Measurements from ENCODE around the gene TARS3.
"Not testable (repeated sequence)": the region's sequence is repeated elsewhere in the genome, so short reads cannot be mapped to it uniquely, and the experiment has no call there.

Gene TARS3

DNA sequence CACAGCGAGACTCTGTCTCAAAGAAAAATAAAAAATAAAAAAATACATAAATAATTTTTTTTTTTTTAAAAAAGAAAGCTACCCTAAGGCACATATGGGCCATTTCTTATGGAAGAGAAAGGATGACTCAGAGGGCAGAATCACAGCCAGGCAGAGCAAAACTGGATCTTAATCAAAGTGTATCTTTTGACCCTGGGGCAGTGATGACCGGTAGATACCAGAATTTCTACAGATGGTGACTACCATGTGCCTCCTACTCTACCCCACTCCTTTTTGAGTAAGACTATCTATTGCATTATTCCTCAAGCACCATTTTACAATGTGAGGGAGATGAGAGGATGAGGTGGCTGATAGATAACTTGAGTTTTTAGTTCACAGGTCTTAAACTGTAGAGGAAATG lies 26.0 kb downstream of the TARS3 start:
- DNase-seq (ENCODE audit: low spot score) = no peak

DNA sequence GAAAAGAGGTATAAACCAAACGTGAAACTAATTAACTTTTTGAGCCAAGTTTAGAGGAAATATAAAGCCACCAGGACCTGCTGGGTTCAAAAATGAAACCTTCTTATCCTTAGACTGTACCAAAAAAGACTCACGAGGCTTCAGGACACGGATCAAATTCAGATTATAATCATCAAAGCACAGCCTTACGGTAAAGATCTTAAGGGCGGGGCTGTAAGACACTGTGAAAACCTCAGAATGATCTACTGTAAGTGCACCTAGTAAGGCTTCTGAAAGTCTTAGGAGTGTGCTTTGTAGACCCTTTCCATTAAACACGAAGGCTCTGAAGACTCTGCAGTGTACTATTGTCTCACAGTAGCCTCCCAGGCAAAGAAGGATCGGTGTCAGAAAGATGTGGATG lies 26.8 kb downstream of the TARS3 start:
- DNase-seq (ENCODE audit: low spot score) = no peak

DNA sequence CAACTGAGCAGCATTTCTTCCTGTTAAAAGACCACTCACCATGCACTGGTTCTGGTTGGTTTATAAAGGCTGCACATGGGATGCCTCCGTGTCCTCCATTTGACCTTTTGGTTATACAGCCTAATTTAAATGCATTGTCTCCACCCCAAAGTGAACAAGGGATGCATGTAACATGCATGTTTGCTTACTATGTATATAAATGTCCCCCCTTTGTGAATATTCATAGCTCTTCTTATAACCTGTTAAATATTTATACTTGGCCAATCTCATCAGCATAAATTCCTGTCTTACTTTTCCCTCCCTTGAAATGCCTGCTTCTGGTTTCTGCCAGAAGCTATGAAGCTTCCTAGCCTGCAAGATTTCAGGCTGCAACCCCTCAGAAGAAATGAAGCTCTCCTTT lies 27.4 kb downstream of the TARS3 start:
- no peak for DNase-seq (ENCODE audit: low spot score)

DNA sequence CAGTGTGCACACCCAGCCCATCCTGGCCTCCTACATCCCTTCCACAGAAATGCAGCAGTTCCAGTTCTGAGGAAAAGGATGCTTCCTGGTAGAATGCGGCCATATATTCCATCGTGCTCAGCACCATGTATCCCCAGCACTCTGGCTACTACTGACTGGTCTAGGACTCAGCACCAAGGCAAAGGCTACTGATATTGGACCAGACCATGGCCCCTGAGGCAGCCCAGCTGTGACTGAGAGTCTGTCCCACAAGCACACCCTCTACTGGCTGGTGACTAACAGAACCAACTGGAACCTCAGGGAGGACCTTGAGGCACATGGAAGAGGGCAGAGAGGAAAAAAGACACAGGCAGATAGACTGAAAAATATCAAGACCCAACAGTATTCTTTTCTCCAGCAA lies 30.0 kb downstream of the TARS3 start:
- peak; percentile 7 for DNase-seq (ENCODE audit: low spot score)

DNA sequence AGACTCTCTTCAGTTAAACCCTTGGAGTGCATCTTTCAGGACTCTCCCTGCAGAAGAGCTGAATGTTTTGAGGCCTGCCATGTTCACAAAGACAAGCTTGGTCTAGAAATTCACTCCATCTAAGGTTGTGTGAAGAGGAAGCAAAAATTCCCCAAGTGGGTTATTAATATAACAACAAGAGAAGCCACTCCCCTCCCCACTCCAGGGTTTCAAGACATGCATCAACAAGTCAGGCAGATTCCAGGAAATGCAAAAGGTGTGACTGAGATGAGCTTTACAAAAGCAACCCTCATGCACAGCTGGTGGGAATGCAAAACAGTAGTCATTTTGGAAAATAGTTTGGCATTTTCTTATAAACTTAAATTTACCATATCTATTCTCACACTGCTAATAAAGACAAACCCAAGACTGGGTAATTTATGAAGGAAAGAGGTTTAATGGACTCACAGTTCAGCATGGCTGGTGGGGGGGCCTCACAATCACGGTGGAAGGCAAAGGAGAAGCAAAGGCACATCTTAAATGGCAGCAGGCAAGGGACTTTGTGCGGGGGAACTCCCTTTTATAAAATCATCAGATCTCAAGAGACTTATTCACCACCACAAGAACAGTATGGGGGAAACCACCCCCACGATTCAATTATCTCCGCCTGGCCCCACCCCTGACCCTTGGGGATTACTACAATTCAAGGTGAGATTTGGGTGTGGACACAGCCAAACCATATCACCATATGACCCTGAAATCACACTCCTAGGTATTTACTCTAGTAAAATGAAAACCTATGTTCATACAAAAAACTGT lies 31.3 kb downstream of the TARS3 start:
- no peak for DNase-seq (ENCODE audit: low spot score)

DNA sequence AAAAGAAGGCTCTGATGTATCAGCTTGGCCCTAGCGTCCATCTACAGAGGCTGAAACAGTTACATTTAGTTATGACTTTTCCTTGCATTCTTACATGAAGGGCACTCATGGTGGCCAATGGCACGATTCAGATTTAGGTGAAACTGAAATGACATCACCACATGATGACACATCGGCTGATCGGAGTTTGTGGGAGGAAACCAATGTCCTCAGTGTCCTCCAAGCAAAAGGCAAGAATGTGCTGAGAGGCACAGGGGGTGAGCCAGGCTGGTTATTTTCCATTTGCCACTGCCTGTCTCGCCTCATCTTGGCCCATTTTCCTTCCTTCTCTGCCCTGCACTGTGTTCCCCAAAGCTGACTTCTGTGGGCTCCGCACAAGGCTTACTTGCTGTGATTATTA lies 34.4 kb downstream of the TARS3 start:
- no peak for DNase-seq (ENCODE audit: low spot score)

DNA sequence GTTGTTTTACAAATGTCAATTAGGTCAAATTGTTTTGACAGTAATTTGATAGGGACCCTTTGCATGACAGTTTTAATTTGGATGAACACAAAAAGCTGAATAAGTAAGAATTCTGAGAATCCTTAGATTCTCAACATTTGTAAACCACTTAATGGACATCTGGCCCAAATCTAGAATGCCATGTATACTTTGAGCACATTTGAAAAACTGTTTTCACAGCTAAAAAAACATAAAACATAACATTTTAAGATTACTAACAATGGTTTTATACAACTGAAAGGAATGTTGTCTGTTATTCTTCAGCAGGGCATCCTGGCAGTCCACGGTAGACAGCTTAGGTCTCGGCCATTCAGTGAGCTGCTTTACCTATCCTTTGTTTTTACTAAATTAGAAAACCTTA lies 37.6 kb downstream of the TARS3 start:
- DNase-seq (ENCODE audit: low spot score) = no peak

DNA sequence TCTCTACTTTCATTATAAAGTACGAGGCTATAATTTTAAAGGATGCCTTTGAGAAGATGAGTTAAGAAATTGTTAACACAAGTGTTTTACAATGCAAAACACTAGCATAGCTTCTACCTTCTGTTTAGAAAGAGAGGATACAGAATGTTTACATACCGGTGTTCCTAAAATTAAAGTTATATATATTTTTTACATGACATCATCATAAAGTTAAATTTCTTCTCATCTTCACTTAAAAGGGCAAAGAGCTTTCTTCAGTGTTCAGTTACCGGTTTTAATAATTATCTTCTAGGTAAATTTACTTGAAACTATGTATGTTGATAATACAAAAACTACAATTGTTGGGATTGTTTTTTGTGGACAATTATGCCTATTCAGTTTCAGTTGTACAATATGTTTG lies 39.4 kb downstream of the TARS3 start:
- no peak for DNase-seq (ENCODE audit: low spot score)

DNA sequence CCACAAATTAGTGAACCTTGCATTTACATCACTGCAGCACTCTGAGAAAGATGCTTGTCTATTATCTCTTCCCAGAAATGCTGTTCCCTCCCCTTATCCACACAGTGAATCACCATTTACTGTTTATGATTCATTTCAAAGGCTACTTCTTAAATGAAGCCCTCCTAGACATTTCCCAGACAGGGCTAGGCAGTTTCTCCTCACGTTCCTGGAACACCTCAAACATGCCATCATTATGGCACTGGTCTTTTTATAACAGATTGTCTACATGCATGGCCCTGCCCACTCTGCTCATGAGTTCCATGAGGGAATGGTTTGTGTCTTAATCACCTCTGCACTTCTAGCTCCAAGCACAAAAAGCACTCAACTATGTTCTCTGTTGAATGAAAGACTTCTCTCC lies 39.9 kb downstream of the TARS3 start:
- DNase-seq (ENCODE audit: low spot score) = no peak

DNA sequence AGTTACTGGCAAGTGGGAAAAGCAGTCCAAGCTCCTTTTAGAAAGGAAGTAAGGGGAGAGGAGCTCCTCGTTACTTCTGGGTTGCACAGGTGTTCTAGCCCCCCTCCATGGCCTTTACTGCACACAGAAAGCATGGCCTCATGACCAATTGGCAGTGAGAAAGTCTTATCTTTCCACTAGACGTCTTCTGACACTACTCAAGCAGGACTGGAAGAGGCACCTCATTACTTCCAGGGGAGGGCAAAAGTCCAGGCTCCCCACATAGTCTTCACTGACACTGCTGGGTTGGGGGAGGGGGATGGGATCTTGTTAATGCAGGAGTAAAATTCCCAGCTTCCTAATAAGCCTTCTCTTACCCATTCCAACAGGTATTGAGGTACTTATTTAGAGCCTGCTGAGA lies 44.5 kb downstream of the TARS3 start:
- no peak for DNase-seq (ENCODE audit: low spot score)

DNA sequence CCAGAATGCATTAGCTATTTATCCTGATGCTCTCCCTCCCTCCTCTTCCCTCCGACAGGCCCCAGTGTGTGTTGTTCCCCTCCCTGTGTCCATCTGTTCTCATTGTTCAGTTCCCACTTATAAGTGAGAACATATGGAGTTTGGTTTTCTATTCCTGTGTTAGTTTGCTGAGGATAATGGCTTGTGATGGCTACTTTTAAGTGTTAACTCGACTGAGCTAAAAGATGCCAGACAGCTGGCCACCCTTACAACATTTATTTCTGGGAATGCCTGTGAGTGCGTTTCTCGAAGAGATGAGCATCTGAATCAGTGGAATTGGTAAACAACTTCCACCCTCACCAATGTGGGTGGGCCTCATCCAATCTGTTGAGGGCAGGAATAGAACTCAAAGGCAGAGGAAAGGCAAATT lies 47.3 kb downstream of the TARS3 start:
- no peak for DNase-seq (ENCODE audit: low spot score)

DNA sequence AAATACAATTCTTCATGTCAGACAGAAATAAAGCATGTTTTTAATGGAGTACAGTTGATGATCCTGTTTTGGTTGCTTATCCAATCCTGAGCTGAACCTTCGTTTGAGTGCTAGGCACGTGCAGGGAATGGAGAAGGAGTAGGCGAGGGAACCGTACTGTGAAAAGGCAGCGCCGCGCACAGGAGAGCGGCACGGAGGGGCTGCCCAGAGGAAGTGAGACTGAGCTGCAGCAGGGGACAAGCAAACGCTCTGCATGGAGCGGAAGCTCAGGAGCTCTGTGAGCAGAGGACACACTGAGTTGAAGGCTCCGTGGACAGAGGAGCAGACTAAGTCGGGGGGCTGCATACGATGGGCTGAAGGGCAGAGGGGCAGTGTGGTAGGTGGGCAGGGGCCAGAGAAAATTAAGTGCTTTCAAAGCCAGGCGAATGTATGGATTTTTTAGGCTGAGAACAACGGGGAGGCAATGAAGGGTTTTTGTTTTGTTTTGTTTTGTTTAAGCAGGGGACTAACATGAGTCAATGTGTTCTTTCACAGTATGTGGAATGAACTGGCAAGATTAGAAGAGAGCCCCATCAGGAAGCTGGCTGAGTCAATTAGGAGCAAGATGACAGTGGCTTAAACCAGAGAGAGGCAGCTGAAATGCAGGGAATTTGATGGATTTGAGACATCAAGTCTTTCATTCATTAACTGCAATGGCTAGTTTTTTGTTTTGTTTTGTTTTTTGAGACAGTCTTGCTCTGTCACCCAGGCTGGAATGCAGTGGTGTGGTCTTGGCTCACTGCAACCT lies 48.3 kb downstream of the TARS3 start:
- no peak for DNase-seq (ENCODE audit: low spot score)

DNA sequence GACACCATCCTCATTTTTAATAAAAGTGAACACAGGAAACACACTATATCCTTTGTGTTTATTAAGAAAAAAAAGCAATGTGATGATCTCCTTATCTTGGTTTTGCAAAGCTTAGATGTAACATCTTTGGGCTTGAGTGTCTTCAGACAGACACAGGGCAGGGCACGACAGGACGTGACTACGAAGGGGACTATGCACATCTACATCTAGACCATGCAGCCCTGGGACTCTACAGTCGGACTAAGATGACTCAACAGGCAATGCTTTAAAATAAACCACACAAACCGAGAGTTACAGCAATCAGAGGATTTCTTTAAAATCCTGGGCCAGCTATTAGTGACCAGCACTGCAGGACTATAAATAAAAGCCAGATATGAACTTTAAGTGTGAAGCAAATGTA lies 49.3 kb downstream of the TARS3 start:
- DNase-seq (ENCODE audit: low spot score) = no peak

DNA sequence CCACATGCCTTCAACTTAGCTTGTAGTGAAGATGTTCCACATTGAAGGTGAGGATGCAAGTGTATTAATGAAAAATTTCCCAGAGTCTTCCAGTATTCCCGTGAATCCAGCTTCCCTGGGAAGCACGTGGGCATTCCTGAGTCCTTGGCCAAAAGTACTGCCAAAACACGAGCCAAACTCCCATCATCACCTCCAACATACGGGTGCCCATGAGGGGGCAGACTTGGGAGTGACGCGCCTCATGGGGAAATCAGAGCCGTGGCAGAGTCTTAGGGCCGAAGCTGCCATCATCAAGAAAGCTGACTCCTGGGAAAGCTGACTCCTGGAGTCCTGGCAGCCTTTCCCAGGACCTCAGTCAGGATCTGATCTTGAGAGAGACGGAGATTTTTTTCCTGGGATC lies 52.0 kb downstream of the TARS3 start:
- DNase-seq (ENCODE audit: low spot score) = no peak

DNA sequence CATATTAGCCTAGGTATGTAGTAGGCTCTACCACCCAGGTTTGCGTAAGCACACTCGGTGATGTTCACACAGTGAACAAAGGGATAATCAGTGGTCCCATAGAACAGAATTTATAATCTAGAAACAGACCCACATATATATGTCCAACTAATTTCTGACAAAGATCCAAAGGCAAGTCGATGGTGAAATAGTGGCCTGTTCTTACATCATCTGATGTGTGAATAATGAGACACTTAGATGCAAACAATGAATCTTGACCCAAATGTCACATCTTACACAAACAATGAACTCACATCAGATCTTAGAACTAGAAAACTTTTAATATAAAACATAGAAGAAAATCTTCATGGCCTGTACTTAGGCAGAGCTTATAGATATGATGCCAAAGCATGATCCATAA lies 54.5 kb downstream of the TARS3 start:
- no peak for DNase-seq (ENCODE audit: low spot score)

DNA sequence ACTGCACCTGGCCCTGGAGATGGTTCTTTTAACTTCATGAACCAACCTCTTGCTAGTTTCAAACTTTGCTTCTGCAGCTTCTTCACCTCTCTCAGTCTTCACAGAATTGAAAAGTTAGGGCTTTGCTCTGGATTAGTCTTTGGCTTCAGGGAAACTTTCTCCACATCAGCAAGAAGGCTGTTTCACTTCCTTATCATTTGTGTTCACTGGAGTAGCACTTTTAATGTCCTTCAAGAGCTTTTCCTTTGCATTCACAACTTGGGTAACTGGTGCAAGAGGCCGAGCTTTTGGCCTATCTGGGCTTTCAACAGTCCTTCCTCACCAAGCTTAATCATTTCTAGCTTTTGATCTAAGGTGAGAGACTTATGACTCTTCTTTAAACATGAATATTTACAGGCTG lies 56.4 kb downstream of the TARS3 start:
- no peak for DNase-seq (ENCODE audit: low spot score)

DNA sequence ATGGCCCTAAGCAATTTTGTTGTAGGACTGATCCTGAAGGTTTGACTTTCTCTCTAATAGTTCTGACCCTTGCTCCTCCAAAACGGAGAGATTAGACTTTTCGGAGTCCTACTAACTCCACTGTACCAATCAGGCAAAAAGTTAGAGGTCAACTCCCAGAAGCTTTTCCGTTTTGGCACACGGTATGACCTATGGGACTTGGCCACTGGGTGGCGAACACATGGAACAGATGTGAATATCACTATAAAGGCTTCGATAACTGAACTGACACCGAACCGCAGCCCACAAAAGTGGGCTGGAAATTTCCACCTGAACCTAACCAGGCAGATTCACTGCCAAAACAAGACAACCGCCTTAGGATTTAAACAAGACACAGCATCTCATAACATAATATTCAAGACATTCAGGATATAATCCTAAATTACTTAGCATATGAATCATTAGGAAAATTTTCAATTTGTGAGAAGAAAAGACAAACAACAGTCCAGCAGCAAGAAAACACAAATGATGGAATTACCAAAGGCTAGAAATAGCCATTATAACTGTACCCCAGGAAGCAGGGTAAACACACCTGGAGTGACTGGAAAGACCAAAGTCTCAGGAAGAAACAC lies 59.9 kb downstream of the TARS3 start:
- no peak for DNase-seq (ENCODE audit: low spot score)

DNA sequence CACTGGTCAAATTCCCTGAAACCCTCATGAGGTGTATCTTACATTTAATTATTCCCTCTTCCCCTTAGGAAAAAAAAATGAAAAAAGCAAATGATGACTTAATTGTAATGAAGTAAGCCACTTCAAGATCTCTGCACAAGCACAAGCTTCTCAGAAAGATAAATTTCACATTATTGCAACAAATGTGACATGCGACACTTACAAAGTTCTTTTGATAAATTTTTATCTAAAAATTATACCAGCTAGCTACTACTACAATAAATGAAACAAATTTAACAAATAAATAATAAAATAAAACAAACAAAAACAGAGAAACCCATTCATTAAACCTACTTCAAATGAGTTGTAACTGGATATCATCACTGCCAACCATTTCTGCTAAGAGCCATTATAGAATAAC lies 62.1 kb downstream of the TARS3 start:
- no peak for DNase-seq (ENCODE audit: low spot score)

DNA sequence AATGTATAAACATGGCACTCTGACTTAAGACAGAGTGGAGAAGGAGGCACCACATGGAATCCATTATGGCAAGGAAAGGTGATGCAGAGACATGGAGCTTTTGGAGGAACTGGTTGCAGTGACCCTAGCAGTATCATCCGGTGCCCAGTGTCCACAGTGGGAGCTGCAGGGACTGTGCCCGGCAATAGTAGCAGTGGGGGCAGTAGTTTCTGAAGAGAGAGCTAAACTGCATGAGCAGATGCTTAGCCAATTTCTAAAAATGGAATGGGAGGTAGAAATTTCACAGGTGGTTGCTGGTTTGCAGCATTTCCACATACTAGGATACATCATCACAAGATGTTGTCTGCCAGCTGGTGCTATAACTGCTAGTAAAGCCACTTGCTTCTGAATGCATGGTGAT lies 64.3 kb downstream of the TARS3 start:
- no peak for DNase-seq (ENCODE audit: low spot score)

DNA sequence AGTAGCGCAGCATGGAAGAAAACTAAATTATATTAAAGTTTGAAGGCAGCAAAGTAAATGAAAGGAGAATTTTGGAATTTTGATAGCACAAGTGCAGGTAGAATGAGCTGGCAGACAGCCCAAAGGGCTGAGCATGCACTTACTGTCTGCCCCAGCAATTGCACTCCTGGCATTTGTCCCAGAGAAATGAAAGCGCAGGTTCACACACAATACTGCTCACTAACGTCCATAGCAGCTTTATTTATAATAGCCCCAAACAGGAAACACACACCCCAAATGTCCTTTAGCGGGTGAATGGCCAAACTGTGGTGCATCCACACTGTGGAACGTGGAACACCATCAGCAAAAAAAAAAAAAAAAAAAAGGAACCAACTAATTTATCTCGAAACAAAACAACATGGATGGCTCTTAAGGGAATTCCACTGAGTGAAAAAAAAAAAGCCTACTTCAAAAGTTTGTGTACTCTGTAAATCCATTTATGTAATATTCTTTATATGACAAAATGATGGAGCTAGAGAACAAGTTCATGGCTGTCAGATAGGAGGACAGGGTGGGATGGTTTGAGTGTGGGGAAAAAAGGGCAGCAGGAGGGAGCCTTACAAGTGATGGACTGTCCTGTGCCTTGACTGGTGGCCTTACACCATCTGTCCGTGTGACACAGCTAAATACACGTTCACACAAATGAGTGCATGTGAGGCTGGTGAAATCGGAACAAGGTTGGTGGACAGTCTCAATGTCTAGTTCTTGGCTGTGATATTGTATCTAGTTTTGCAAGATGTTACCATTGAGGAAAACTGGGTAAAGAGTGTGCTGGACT lies 66.1 kb downstream of the TARS3 start:
- DNase-seq (ENCODE audit: low spot score) = peak; percentile 61

DNA sequence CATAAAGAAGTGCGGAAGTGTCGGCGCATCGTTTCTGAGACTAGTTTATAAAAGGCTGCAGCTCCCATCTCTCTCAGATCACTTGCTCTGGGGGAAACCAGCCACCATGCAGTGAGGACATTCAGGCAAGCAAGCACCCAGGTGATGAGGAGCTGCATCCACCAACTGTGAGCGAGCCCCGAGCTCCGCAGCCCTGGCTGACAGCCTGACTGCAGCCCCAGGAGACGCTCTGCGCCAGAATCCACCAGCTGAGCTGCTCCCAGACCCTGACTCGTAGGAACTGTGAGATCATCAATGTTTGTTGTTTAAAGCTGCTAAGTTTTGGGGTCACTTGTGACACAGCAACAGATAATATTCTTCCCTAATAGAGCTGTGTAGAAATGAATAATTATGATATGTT lies 67.1 kb downstream of the TARS3 start:
- DNase-seq (ENCODE audit: low spot score) = no peak

DNA sequence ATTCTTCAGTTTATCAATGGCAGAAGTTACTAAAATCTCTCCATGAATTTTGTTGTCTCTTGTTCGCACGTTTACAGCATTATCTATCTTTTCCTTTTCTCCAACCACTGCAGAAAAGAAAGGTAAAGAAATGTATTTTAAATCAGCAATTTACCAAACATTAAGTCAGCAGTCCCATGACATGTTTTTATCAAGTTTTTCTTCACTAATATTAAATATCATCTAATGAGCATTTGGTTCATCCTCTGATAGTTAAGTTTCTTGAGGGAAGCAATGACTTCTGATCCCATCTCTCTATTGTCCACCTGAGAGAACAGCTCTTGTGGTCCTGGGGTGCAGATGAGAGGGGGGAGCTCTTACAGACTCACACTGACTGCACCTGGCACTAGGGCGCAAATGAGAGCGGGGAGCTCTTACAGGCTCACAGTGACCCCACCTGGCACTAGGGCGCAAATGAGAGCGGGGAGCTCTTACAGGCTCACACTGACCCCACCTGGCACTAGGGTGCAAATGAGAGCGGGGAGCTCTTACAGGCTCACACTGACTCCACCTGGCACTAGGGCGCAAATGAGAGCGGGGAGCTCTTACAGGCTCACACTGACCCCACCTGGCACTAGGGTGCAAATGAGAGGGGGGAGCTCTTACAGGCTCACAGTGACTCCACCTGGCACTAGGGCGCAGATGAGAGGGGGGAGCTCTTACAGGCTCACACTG lies 69.5 kb downstream of the TARS3 start:
- DNase-seq (ENCODE audit: low spot score) = not testable (repeated sequence)
